Heart right ventricle (tissue), 16 donors: ENCODE data around the gene CHRD. TPM values are rescaled to one million over a fixed set of nuclear protein-coding genes. Genes with fewer than 3 reads are reported as not detected.

Source experiments
- ATAC-seq, 8 donors: fragments of 200-7000 bp; cut with Tn5 transposase; one replicate each; pipeline ENCODE4 v1.9.1; 2020; ENCODE audit warnings: mild to moderate bottlenecking in 8 of 8, moderate library complexity in 8 of 8, moderate number of reproducible peaks in 1 of 8
- DNase-seq, 2 donors: peaks; one replicate each; pipeline ENCODE4 v3.0.0-alpha.2; 2020
- H3K27ac ChIP-seq, 10 donors: fragments of 200-600 bp; sonication (generic) in 2 of 10; one replicate each; pipeline versions ENCODE4 v1.5.0 to v1.8.0; 2020 to 2022; ENCODE audit warnings: mild to moderate bottlenecking in 3 of 10
- H3K27me3 ChIP-seq, 7 donors: fragments of 200-600 bp; one replicate each; pipeline ENCODE4 v1.8.0; 2021 to 2022; ENCODE audit warnings: mild to moderate bottlenecking in 2 of 7
- H3K36me3 ChIP-seq, 9 donors: fragments of 200-600 bp; sonication (generic) in 1 of 9; one replicate each; pipeline versions ENCODE4 v1.5.0 to v1.8.0; 2020 to 2022; ENCODE audit warnings: mild to moderate bottlenecking in 2 of 9
- H3K4me1 ChIP-seq, 9 donors: fragments of 200-600 bp; sonication (generic) in 1 of 9; one replicate each; pipeline versions ENCODE4 v1.5.0 to v1.8.0; 2020 to 2022; ENCODE audit warnings: mild to moderate bottlenecking in 4 of 9
- H3K4me3 ChIP-seq, 10 donors: fragments of 200-600 bp; sonication (generic) in 2 of 10; one replicate each; pipeline versions ENCODE4 v1.5.0 to v1.8.0; 2020 to 2022; ENCODE audit warnings: mild to moderate bottlenecking in 7 of 10, moderate library complexity in 2 of 10
- H3K9me3 ChIP-seq, 11 donors: fragments of 200-600 bp in 10 of 11; sonication (generic) in 2 of 11; one replicate each; pipeline versions ENCODE4 v1.5.0 to v1.8.0; 2013 to 2022; ENCODE audit warnings: mild to moderate bottlenecking in 2 of 11, control low read depth in 1 of 11, moderate library complexity in 1 of 11
- CTCF ChIP-seq, 9 donors: fragments of 200-600 bp; sonication (generic) in 2 of 9; IDR thresholded peaks; one replicate each; pipeline versions ENCODE4 v1.5.0 to v1.8.0; 2021 to 2022; ENCODE audit warnings: antibody characterized with exemption in 9 of 9, mild to moderate bottlenecking in 5 of 9, moderate library complexity in 1 of 9
- WGBS, 2 donors: extraction: QIAGEN DNeasy Blood & Tissue Kit; methylation state at CpG; one replicate each; pipeline ENCODE4 v1.1.7; 2013; ENCODE audit warnings: inconsistent platforms in 1 of 2; 5-methylcytosine and 5-hydroxymethylcytosine counted together
- intact Hi-C, 10 donors: fragments of 100-400 bp; cut with DNase I; formaldehyde crosslinking; loops; one replicate each; pipeline versions ENCODE4 v1.11.1 to v1.14.2; 2022
- polyA plus RNA-seq, 2 donors: library from polyadenylated mRNA; stranded (reverse); fragments of 200-250 nt; gene quantifications; one replicate each; pipeline ENCODE4 v1.2.3, GENCODE V29; 2013
- total RNA-seq, 10 donors: library from RNA; stranded (reverse); fragmentation: NEBNext Ultra II Directional in 3 of 10; extraction: Animal tissue kit (Norgen Biotek cat#: 25700) in 3 of 10; gene quantifications; one replicate each; pipeline versions ENCODE4 v1.2.1 to v1.2.4, GENCODE V29; 2021 to 2023
- donor health status: Arrhythmogenic right ventricular cardiomyopathy.
- donor health status: ischemic (EF 13 %, LVEDD 7.1; RV severe dilation, severe dysfunction).
- donor health status: healthy with polysubstance abuse.
- donor health status: DM: no; HTN: yes; CAD: no.
- donor health status: DM: no; HTN: no; CAD: no.
- donor health status: ischemic (EF 25% LVEDD 6.9; RV normal size, moderate dysfunction).
- donor health status: ischemic (EF 25% LVEDD 5.7; RV mildly dilated, moderate dysfunction).
- donor health status: healthy.
- donor health status: DM: yes; HTN: yes; CAD: no.
- donor health status: Ischemic cardiomyopathy.
- donor health status: ischemic (EF 35%, LVEDD 5.7; RV mildly dilated, moderate dysfunction).
- donor health status: nonischemic (EF 11% LVEDD 7.7; RV severe dilation, severe dysfunction).
- donor health status: DM: yes; HTN: yes; CAD: no.
- donor health status: PGD.
- donor health status: ischemic (EF 29% LVEDD 5.4; RV normal size, mild dysfunction).
- donor health status: nonischemic (EF 23%, LVEDD 6.1; RV moderate dilation, normal function).

CHRD gene
- total and polyA plus RNA-seq, 12 donors: 1.4 to 17.3 (median 3.9) TPM

GRCh38 chr3:184333700-184334099 is 46.2 kb upstream of the CHRD start:
- no peak for TF ChIP-seq CTCF (IDR thresholded peaks at IDR 0.05)
- Histone ChIP-seq H3K9me3 (no peaks in the 10 kb centered on the region), H3K36me3 (peaks cover 0 to 68% (median 56%) of the 10 kb centered on the region in 9 donors), H3K4me1 (peaks cover 12 to 52% (median 37%) of the 10 kb centered on the region in 9 donors), H3K4me3 (no peak overlapping the region), H3K27me3 (no peaks in the 10 kb centered on the region), H3K27ac (peak overlapping the region in 2 of 10 donors; percentile 34 to 47)
- DNase-seq: no peak
- no peak for ATAC-seq
- 84 to 85% methylated on average over 3 of the region's 3 CpGs for WGBS, 2 donors
- intact Hi-C loops: loop anchor here in 2 of 10 donors (2.0 to 10.0 kb wide), 2 partner anchors 19 to 149 kb away; partner anchors contain the start of genes ABCF3 (in 1 of the 2) and EIF4G1 (in 1 of the 2)

- H3K36me3 ChIP-seq: peaks cover 0 to 59% (median 47%) of the 10 kb centered on the region in 9 donors
- ATAC-seq (no peak), DNase-seq (no peak)
- 84 to 87% methylated on average over 15 of the region's 15 CpGs for WGBS, 2 donors
- H3K27me3 ChIP-seq: no peaks in the 10 kb centered on the region
- TF ChIP-seq CTCF (IDR thresholded peaks at IDR 0.05): no peak
- no peaks in the 10 kb centered on the region for H3K9me3 ChIP-seq
- H3K4me3 ChIP-seq: no peak overlapping the region
- peaks cover 18 to 61% (median 45%) of the 10 kb centered on the region in 9 donors for H3K4me1 ChIP-seq
- intact Hi-C loops: loop anchor here in 2 of 10 donors (2.0 to 10.0 kb wide), 2 partner anchors 20 to 150 kb away; partner anchors contain the start of genes ABCF3 (in 1 of the 2) and EIF4G1 (in 1 of the 2)
- peak overlapping the region in 8 of 10 donors; percentile 94 to 99 (median 96) for H3K27ac ChIP-seq
Measured at GRCh38 chr3:184334470-184335158, 45.2 kb upstream of the CHRD start.

GRCh38 chr3:184335291-184335660 is 44.6 kb upstream of the CHRD start:
- intact Hi-C loops: loop anchor here in 2 of 10 donors (2.0 to 10.0 kb wide), 2 partner anchors 20 to 150 kb away; partner anchors contain the start of genes ABCF3 (in 1 of the 2) and EIF4G1 (in 1 of the 2)
- WGBS, 2 donors: 55 to 60% methylated on average over 4 of the region's 4 CpGs
- ATAC-seq: no peak
- peaks cover 0 to 53% (median 40%) of the 10 kb centered on the region in 9 donors for H3K36me3 ChIP-seq
- DNase-seq: no peak
- peaks cover 18 to 63% (median 45%) of the 10 kb centered on the region in 9 donors for H3K4me1 ChIP-seq
- H3K27me3 ChIP-seq: no peaks in the 10 kb centered on the region
- H3K4me3 ChIP-seq: peak overlapping the region in 8 of 10 donors; percentile 58 to 96 (median 82)
- no peaks in the 10 kb centered on the region for H3K9me3 ChIP-seq
- no peak for TF ChIP-seq CTCF (IDR thresholded peaks at IDR 0.05)
- peak overlapping the region; percentile 81 to 99 (median 96) for H3K27ac ChIP-seq

- intact Hi-C loops: loop anchor here in 3 of 10 donors (2.0 to 10.0 kb wide), 4 partner anchors 21 to 151 kb away; partner anchors contain the start of genes ABCF3 (in 1 of the 3), EIF4G1 (in 1 of the 3) and PSMD2 (in 1 of the 3)
- TF ChIP-seq CTCF (IDR thresholded peaks at IDR 0.05): no peak
Measured at GRCh38 chr3:184335661-184336546, 44.0 kb upstream of the CHRD start.

More at GRCh38 chr3:184335661-184336546, 44.0 kb upstream of the CHRD start:
- WGBS, 2 donors: 0% methylated on average over 51 to 77 of the region's 77 CpGs
- H3K27me3 ChIP-seq: no peaks in the 10 kb centered on the region
- H3K27ac ChIP-seq: peak overlapping the region; percentile 81 to 99 (median 96)
- peaks cover 0 to 49% (median 34%) of the 10 kb centered on the region in 9 donors for H3K36me3 ChIP-seq
- DNase-seq (peak; percentile 88 to 91), ATAC-seq (peak; percentile 63 to 75 (median 68))
- H3K4me1 ChIP-seq: peaks cover 18 to 65% (median 45%) of the 10 kb centered on the region in 9 donors
- peak overlapping the region; percentile 51 to 96 (median 82) for H3K4me3 ChIP-seq
- H3K9me3 ChIP-seq: no peaks in the 10 kb centered on the region
